ENCODE measurements around the gene PIAS1.

DNA sequence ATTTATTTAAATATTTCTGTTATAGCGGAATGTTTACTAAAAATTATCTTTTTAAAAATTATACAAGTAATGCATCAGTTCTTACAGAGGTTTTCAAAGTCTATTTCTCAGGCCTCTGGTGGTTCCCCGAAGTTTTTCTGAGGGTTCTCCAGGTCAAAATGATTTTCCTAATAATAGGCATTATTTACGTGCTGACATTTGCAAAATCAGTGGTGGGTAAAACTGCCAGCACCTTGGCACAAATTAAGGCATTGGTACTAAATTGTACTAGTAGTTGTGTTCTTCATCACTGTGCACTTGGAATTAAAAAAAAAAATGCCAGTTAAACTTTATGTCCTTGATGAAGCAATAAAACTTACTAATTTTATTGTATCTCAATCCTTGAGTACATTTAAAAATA is 9.5 kb downstream of the PIAS1 start:
- TF ChIP-seq EZH2 (IDR thresholded peaks at IDR 0.05; ENCODE audit: borderline replicate concordance, insufficient read depth, low read depth, low read length, poor library complexity, severe bottlenecking): no peak
- TF ChIP-seq, protein P1, sequence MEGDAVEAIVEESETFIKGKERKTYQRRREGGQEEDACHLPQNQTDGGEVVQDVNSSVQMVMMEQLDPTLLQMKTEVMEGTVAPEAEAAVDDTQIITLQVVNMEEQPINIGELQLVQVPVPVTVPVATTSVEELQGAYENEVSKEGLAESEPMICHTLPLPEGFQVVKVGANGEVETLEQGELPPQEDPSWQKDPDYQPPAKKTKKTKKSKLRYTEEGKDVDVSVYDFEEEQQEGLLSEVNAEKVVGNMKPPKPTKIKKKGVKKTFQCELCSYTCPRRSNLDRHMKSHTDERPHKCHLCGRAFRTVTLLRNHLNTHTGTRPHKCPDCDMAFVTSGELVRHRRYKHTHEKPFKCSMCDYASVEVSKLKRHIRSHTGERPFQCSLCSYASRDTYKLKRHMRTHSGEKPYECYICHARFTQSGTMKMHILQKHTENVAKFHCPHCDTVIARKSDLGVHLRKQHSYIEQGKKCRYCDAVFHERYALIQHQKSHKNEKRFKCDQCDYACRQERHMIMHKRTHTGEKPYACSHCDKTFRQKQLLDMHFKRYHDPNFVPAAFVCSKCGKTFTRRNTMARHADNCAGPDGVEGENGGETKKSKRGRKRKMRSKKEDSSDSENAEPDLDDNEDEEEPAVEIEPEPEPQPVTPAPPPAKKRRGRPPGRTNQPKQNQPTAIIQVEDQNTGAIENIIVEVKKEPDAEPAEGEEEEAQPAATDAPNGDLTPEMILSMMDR (IDR thresholded peaks at IDR 0.05): no peak
